OCI-LY3 (cell line): ENCODE results near the gene PGGHG.
"Not testable (repeated sequence)": the region's sequence is repeated elsewhere in the genome, so short reads cannot be mapped to it uniquely, and the experiment has no call there.

ENCODE experiments used
- H2AFZ ChIP-seq: fragments of 200-600, 300-600 bp; shearing (Covaris generic); 2 replicates; pipeline ENCODE4 v1.6.0; 2014; ENCODE audit warnings: antibody characterized with exemption, low read depth, low read length
- H3K27ac ChIP-seq: fragments of 200-600, 300-600 bp; sonication (generic); 2 replicates; pipeline ENCODE4 v1.5.1; 2014; ENCODE audit warnings: mild to moderate bottlenecking, low read length, moderate library complexity, mixed read lengths
- H3K27me3 ChIP-seq: fragments of 200-600, 300-600 bp; sonication (generic); 2 replicates; pipeline ENCODE4 v1.6.1; 2014; ENCODE audit warnings: low read depth, low read length, mixed read lengths
- H3K36me3 ChIP-seq: fragments of 200-600, 300-600 bp; sonication (generic); replicated peaks from 2 replicates; pipeline ENCODE3; 2014; ENCODE audit warnings: low read depth, low read length, mixed read lengths
- H3K4me1 ChIP-seq: fragments of 300-600, 200-600 bp; sonication (generic); 2 replicates; pipeline ENCODE4 v1.6.1; 2014; ENCODE audit warnings: low read length, mixed read lengths
- H3K4me2 ChIP-seq: fragments of 200-600, 300-600 bp; sonication (generic); 2 replicates; pipeline ENCODE4 v1.6.1; 2014; ENCODE audit warnings: low read length, mixed read lengths
- H3K4me3 ChIP-seq: fragments of 300-600, 200-600 bp; sonication (generic); 2 replicates; pipeline ENCODE4 v1.5.1; 2014; ENCODE audit warnings: antibody characterized with exemption, mild to moderate bottlenecking, low read length, moderate library complexity
- H3K79me2 ChIP-seq: fragments of 300-600, 200-600 bp; shearing (Covaris generic); 2 replicates; pipeline ENCODE4 v1.6.1; 2014; ENCODE audit warnings: mild to moderate bottlenecking, low read length, mixed read lengths
- H3K9ac ChIP-seq: fragments of 300-600, 200-600 bp; shearing (Covaris generic); 2 replicates; pipeline ENCODE4 v1.6.0; 2014; ENCODE audit warnings: mild to moderate bottlenecking, low read length, moderate library complexity
- H3K9me3 ChIP-seq: fragments of 200-600, 300-600 bp; shearing (Covaris generic); 2 replicates; pipeline ENCODE4 v1.6.1; 2014; ENCODE audit warnings: low read length, mixed read lengths; ENCODE audit not compliant: insufficient read depth
- H4K20me1 ChIP-seq: fragments of 200-600, 300-600 bp; sonication (generic); 2 replicates; pipeline ENCODE4 v1.6.1; 2016; ENCODE audit warnings: low read length, mixed read lengths; ENCODE audit not compliant: insufficient read depth
- CTCF ChIP-seq: fragments of 200-600, 300-600 bp; sonication (generic); IDR thresholded peaks from 2 replicates; pipeline ENCODE4 v1.5.1; 2014; ENCODE audit warnings: antibody characterized with exemption, low read length, low read depth
- EZH2phosphoT487 ChIP-seq: fragments of 200-600 bp; shearing (Covaris generic); IDR thresholded peaks from 2 replicates; pipeline ENCODE4 v1.6.1; 2018; ENCODE audit warnings: antibody characterized with exemption, mixed run types, low read depth

PGGHG gene

GRCh38 chr11:326592-326841 is 37.6 kb downstream of the PGGHG start:
- Histone ChIP-seq H3K27me3 (no peaks in the 10 kb centered on the region), H3K4me1 (peaks cover 52% of the 10 kb centered on the region), H4K20me1 (no peaks in the 10 kb centered on the region), H3K9ac (peak overlapping the region; percentile 72), H3K36me3 (no peaks in the 10 kb centered on the region), H3K4me2 (peak overlapping the region; percentile 63), H2AFZ (no peak overlapping the region), H3K9me3 (no peaks in the 10 kb centered on the region; the same call in 1 of the 2 replicates), H3K79me2 (no peaks in the 10 kb centered on the region), H3K27ac (peak overlapping the region; percentile 82), H3K4me3 (peak overlapping the region; percentile 48)
- TF ChIP-seq EZH2phosphoT487 (no peak), CTCF (no peak)

DNA sequence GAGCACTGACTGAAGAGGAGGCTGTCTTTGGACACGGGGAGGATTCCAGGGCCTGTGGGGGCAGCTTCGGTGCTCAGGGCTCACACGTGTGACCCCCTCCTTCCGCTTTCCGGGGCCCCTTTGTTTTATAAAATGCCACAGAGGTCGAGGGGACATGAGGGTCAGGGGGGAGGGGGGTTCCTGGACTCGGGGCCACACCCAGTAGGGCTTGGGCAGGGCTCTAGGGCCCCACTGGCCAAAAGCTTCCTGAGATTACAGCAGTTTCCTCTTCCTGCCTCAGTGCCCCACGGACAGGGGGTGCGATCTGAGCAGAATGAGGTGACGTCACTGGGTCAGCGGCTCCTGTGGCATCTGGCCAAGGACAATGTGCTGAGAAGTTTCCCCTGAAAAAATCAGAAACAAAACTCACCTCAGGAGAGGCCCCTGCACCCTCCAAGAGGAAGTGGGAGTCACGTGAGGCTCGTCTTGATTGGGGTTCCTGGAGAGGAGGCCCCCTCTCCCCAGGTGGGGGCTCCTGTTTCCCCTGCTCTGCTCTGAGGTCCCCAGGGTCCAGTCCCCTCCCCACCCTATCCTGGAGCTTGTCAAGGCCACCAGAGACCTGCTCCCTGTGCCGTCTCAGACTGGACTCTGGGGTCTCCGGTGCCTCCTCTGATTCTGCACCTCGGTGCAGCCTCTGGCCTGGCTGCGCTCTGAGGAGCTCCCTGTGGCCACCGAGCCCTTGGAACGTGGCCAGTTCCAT is 38.1 kb downstream of the PGGHG start:
- peaks cover 56% of the 10 kb centered on the region for H3K4me1 ChIP-seq
- peak overlapping the region; percentile 72 for H3K9ac ChIP-seq
- peak overlapping the region; percentile 63 for H3K4me2 ChIP-seq
- TF ChIP-seq CTCF (no peak), EZH2phosphoT487 (no peak)
- H3K36me3 ChIP-seq, result no peaks in the 10 kb centered on the region
- no peaks in the 10 kb centered on the region for H3K27me3 ChIP-seq
- H3K4me3 ChIP-seq, result peak overlapping the region; percentile 64
- H2AFZ ChIP-seq, result peak overlapping the region; percentile 32; the same call in 1 of the 2 replicates
- H3K27ac ChIP-seq, result peak overlapping the region; percentile 82
- H3K79me2 ChIP-seq, result no peaks in the 10 kb centered on the region
- H4K20me1 ChIP-seq, result no peaks in the 10 kb centered on the region
- no peaks in the 10 kb centered on the region; the same call in 1 of the 2 replicates for H3K9me3 ChIP-seq

- Histone ChIP-seq H3K4me1 (peaks cover 56% of the 10 kb centered on the region), H3K36me3 (no peaks in the 10 kb centered on the region), H3K27me3 (no peaks in the 10 kb centered on the region), H3K4me2 (peak overlapping the region; percentile 63), H2AFZ (peak overlapping the region; percentile 32; the same call in 1 of the 2 replicates), H4K20me1 (no peaks in the 10 kb centered on the region), H3K79me2 (no peaks in the 10 kb centered on the region), H3K4me3 (peak overlapping the region; percentile 64), H3K9ac (peak overlapping the region; percentile 60), H3K9me3 (no peaks in the 10 kb centered on the region; the same call in 1 of the 2 replicates), H3K27ac (peak overlapping the region; percentile 82)
- no peak for TF ChIP-seq CTCF
- no peak for TF ChIP-seq EZH2phosphoT487
Measured at GRCh38 chr11:327581-327923, 38.6 kb downstream of the PGGHG start.

DNA sequence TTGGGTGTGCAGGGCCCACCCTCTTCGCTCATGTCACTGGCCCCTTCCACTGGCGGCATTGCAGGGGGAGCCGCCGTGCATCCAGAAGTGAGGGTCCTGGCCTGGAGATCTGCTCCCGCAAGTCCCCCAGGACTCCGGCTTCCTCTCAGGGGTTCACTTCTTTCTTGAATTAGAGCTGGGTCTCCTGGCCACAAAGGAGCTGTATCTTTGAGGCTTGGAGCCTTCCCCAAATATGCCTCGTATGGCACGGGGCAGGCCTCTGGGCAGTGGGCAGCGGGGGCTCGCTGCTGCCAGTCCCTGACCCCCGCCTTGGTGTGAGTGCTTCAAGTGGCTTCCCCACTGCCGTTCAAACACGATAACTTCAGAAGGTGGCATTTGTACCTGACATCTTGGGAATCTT is 39.1 kb downstream of the PGGHG start:
- Histone ChIP-seq H3K4me2 (no peak overlapping the region), H3K4me3 (no peak overlapping the region), H2AFZ (no peak overlapping the region)

DNA sequence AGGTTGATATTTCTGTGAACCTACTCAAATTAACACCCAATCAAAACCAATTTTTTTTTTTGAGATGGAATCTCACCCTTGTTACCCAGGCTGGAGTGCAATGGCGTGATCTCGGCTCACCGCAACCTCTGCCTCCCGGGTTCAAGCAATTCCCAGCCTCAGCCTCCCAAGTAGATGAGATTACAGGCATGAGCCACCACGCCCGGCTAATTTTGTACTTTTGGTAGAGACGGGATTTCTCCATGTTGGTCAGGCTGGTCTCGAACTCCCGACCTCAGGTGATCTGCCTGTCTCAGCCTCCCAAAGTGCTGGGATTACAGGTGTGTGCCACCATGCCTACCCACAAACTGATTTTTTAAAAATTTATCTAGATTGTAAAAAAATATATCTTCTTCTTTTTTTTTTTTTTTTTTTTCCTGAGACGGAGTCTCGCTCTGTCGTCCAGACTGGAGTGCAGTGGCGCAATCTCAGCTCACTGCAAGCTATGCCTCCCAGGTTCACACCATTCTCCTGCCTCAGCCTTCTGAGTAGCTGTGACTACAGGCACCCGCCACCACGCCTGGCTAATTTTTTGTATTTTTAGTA is 39.7 kb downstream of the PGGHG start:
- Histone ChIP-seq H3K4me2 (peak overlapping the region; percentile 54), H3K4me1 (peaks cover 56% of the 10 kb centered on the region), H3K9ac (peak overlapping the region; percentile 51; the same call in 1 of the 2 replicates), H3K27ac (peak overlapping the region; percentile 81)
- not testable (repeated sequence) for H4K20me1 ChIP-seq, H3K36me3 ChIP-seq, H3K27me3 ChIP-seq, H3K79me2 ChIP-seq, H3K9me3 ChIP-seq, H2AFZ ChIP-seq, H3K4me3 ChIP-seq

More for the DNA sequence above, 39.1 kb downstream of the PGGHG start:
- Histone ChIP-seq H3K36me3 (no peaks in the 10 kb centered on the region), H3K9ac (no peak overlapping the region), H3K4me1 (peaks cover 56% of the 10 kb centered on the region), H3K9me3 (no peaks in the 10 kb centered on the region; the same call in 1 of the 2 replicates), H3K27me3 (no peaks in the 10 kb centered on the region), H3K27ac (peak overlapping the region; percentile 44), H3K79me2 (no peaks in the 10 kb centered on the region), H4K20me1 (no peaks in the 10 kb centered on the region)
- no peak for TF ChIP-seq EZH2phosphoT487
- TF ChIP-seq CTCF, result no peak
